ENCODE results near the gene OR1C1.

DNA sequence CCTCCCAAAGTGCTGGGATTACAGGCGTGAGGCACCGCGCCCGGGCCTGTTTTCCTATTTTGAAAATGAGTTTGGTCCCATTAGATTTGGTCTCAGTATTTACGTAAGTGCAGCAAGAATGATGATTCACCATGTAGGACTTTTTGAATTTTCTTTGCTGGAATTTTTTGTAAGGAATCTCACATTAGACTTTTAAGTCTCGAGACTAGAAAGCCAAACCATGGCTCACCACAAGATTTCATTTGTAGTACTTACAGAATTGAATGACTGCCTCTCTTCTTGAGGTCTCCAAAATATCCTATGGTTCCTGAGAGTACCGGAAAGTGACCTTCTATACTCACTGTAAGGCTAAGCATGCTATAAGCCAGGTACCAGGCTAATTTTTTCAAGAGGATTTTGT lies 12.7 kb downstream of the OR1C1 start:
- TF ChIP-seq, protein P1, sequence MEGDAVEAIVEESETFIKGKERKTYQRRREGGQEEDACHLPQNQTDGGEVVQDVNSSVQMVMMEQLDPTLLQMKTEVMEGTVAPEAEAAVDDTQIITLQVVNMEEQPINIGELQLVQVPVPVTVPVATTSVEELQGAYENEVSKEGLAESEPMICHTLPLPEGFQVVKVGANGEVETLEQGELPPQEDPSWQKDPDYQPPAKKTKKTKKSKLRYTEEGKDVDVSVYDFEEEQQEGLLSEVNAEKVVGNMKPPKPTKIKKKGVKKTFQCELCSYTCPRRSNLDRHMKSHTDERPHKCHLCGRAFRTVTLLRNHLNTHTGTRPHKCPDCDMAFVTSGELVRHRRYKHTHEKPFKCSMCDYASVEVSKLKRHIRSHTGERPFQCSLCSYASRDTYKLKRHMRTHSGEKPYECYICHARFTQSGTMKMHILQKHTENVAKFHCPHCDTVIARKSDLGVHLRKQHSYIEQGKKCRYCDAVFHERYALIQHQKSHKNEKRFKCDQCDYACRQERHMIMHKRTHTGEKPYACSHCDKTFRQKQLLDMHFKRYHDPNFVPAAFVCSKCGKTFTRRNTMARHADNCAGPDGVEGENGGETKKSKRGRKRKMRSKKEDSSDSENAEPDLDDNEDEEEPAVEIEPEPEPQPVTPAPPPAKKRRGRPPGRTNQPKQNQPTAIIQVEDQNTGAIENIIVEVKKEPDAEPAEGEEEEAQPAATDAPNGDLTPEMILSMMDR (IDR thresholded peaks at IDR 0.05; ENCODE audit: low read depth, low read length, poor library complexity, severe bottlenecking): no peak
- TF ChIP-seq EZH2phosphoT487 (IDR thresholded peaks at IDR 0.05; ENCODE audit: borderline replicate concordance, low read length): no peak

Data from DOHH2 (cell line).